GM23338 (cell line): ENCODE results near the gene TRAF3IP1. TPM values are rescaled to one million over a fixed set of nuclear protein-coding genes. Genes with fewer than 3 reads are reported as not detected.

Experiments
- ATAC-seq: fragments of 200-7000 bp; cut with Tn5 transposase; 3 replicates; pipeline ENCODE4 v1.9.1; 2020
- DNase-seq: peaks from one replicate; pipeline ENCODE4 v3.0.0-alpha.2; 2015; ENCODE audit warnings: low spot score
- H2AFZ ChIP-seq: fragments of 200-600 bp; sonication (generic); 2 replicates; pipeline ENCODE4 v1.8.0; 2016; ENCODE audit warnings: antibody characterized with exemption, mild to moderate bottlenecking, moderate library complexity
- H3F3A ChIP-seq: fragments of 200-600 bp; sonication (generic); replicated peaks from 2 replicates; pipeline ENCODE4 v1.8.0; 2017; ENCODE audit warnings: antibody characterized with exemption, mixed run types, low read depth
- H3K27ac ChIP-seq: fragments of 200-600 bp; sonication (generic); 2 replicates; pipeline ENCODE4 v1.6.1; 2016; ENCODE audit warnings: low read depth
- H3K27me3 ChIP-seq: fragments of 200-600 bp; sonication (generic); 2 replicates; pipeline ENCODE4 v1.8.0; 2016; ENCODE audit warnings: mild to moderate bottlenecking, mixed run types, moderate library complexity; ENCODE audit not compliant: insufficient read depth
- H3K36me3 ChIP-seq: fragments of 200-600 bp; sonication (generic); 2 replicates; pipeline ENCODE4 v1.8.0; 2016; ENCODE audit warnings: mild to moderate bottlenecking; ENCODE audit not compliant: insufficient read depth
- H3K4me1 ChIP-seq: fragments of 200-600 bp; sonication (generic); 2 replicates; pipeline ENCODE4 v1.8.0; 2016; ENCODE audit warnings: mild to moderate bottlenecking, moderate library complexity; ENCODE audit not compliant: insufficient read depth
- H3K4me2 ChIP-seq: fragments of 200-600 bp; sonication (generic); 2 replicates; pipeline ENCODE4 v1.7.1; 2017; ENCODE audit warnings: mixed run types
- H3K4me3 ChIP-seq: fragments of 200-600 bp; sonication (generic); 2 replicates; pipeline ENCODE4 v1.6.1; 2016; ENCODE audit warnings: mixed run types
- H3K79me2 ChIP-seq: fragments of 200-600 bp; sonication (generic); replicated peaks from 2 replicates; pipeline ENCODE4 v1.8.0; 2017; ENCODE audit warnings: mild to moderate bottlenecking; ENCODE audit not compliant: insufficient read depth
- H3K9me2 ChIP-seq: fragments of 200-600 bp; sonication (generic); 2 replicates; pipeline ENCODE4 v1.8.0; 2017; ENCODE audit not compliant: insufficient read depth
- H4K20me1 ChIP-seq: fragments of 200-600 bp; sonication (generic); replicated peaks from 2 replicates; pipeline ENCODE4 v1.8.0; 2017; ENCODE audit warnings: mild to moderate bottlenecking; ENCODE audit not compliant: insufficient read depth
- H3K27ac Mint-ChIP-seq: 2 replicates; pipeline ENCODE4 v1.8.0; 2020; ENCODE audit warnings: inconsistent platforms, mild to moderate bottlenecking, moderate library complexity, mixed read lengths
- H3K27me3 Mint-ChIP-seq: 3 replicates; pipeline ENCODE4 v1.8.0; 2022; ENCODE audit warnings: low read depth, mild to moderate bottlenecking, moderate library complexity, mixed read lengths, inconsistent platforms; ENCODE audit not compliant: insufficient read depth, poor library complexity
- H3K36me3 Mint-ChIP-seq: 3 replicates; pipeline ENCODE4 v1.8.0; 2021; ENCODE audit warnings: low read depth, mild to moderate bottlenecking, inconsistent platforms, moderate library complexity, mixed read lengths
- H3K4me1 Mint-ChIP-seq: 3 replicates; pipeline ENCODE4 v1.8.0; 2020; ENCODE audit warnings: mild to moderate bottlenecking, inconsistent platforms, mixed read lengths
- H3K4me3 Mint-ChIP-seq: 3 replicates; pipeline ENCODE4 v1.8.0; 2021; ENCODE audit warnings: moderate library complexity, mild to moderate bottlenecking, inconsistent platforms, mixed read lengths
- H3K9me3 Mint-ChIP-seq: 3 replicates; pipeline ENCODE4 v1.8.0; 2020; ENCODE audit warnings: moderate library complexity, mild to moderate bottlenecking, inconsistent platforms, mixed read lengths
- CTCF ChIP-seq, 2 experiments: fragments of 200-600 bp in 1 of 2; sonication (generic) in 1 of 2; conservative IDR thresholded peaks; 2 replicates each; pipeline versions ENCODE4 v1.5.1 to v1.6.1; 2016 to 2017; ENCODE audit warnings: antibody characterized with exemption in 2 of 2, low read depth in 2 of 2, mild to moderate bottlenecking in 2 of 2, moderate library complexity in 1 of 2
- ETS1 ChIP-seq: IDR thresholded peaks from 2 replicates; pipeline ENCODE4 v1.6.1; 2016; ENCODE audit warnings: antibody characterized with exemption
- EZH2 ChIP-seq: fragments of 200-600 bp; sonication (generic); IDR thresholded peaks from one replicate; pipeline ENCODE4 v1.8.0; 2017; ENCODE audit warnings: antibody characterized with exemption, mild to moderate bottlenecking, low read depth; ENCODE audit not compliant: unreplicated experiment
- ZNF331 ChIP-seq: fragments of 250-450 bp; sonication (Bioruptor Pico); IDR thresholded peaks from 2 replicates; pipeline ENCODE4 v1.5.0; 2020; ENCODE audit warnings: low read depth, mild to moderate bottlenecking, moderate library complexity
- polyA plus RNA-seq: library from polyadenylated mRNA; unstranded; fragments of >200 nt; fragmentation: Nextera tagmentation; extraction: Ambion mirVana; gene quantifications from 2 replicates; pipeline ENCODE4 v1.2.1, GENCODE V29; 2016
- total RNA-seq: library from RNA; depleted of rRNA; stranded (reverse); fragments of >200 nt; shearing (Covaris generic); gene quantifications from 2 replicates; pipeline ENCODE4 v1.2.3, GENCODE V29; 2014
- TF ChIP-seq, protein P1 (sequence below): fragments of 250-450 bp; sonication (Bioruptor Pico); IDR thresholded peaks from 2 replicates; pipeline ENCODE4 v1.5.0; 2020; ENCODE audit warnings: mild to moderate bottlenecking, moderate library complexity

Gene TRAF3IP1
- total and polyA plus RNA-seq, 2 experiments from 2014 or later: 12.5 to 20.7 TPM

DNA sequence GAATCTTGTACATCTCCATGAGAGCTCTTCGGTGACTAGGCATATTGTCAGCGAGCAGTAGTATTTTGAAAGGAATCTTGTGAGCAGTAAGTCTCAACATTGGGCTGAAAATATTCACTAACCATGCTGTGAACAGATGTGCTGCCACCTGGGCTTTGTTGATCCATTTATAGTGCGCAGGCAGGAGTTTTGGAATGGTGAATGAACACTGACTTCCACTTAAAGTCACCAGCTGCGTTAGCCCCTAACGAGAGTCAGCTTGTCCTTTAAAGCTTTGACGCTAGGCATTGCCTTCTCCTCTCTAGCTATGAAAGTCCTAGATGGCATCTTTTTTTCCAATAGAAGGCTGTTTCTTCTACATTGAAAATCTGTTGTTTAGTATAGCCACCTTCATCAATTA lies 110.5 kb downstream of the TRAF3IP1 start:
- Histone ChIP-seq H3K4me2 (no peak overlapping the region), H3K4me1 (peaks cover 7% of the 10 kb centered on the region), H3K27ac (no peak overlapping the region), H3K4me3 (no peak overlapping the region), H3K36me3 (peaks cover 10% of the 10 kb centered on the region; the same call in 1 of the 2 replicates), H3F3A (no peaks in the 10 kb centered on the region), H4K20me1 (peaks cover 11% of the 10 kb centered on the region; the same call in 1 of the 2 replicates), H2AFZ (no peak overlapping the region), H3K27me3 (no peaks in the 10 kb centered on the region), H3K9me2 (no peaks in the 10 kb centered on the region), H3K79me2 (peaks cover 70% of the 10 kb centered on the region)
- peaks cover 14% of the 10 kb centered on the region for H3K9me3 Mint-ChIP-seq
- H3K27me3 Mint-ChIP-seq: no peaks in the 10 kb centered on the region
- no peak overlapping the region for H3K27ac Mint-ChIP-seq
- peaks cover 47% of the 10 kb centered on the region for H3K36me3 Mint-ChIP-seq
- no peak for ATAC-seq
- DNase-seq: no peak
- no peak overlapping the region for H3K4me3 Mint-ChIP-seq
- TF ChIP-seq ZNF331 (CRISPR knock-in tag) (no peak), ETS1 (no peak), CTCF (conservative IDR thresholded peaks at IDR 0.05; ENCODE audit: low read depth in 2 of 2) (no peak), EZH2 (no peak)
- TF ChIP-seq, protein P1, sequence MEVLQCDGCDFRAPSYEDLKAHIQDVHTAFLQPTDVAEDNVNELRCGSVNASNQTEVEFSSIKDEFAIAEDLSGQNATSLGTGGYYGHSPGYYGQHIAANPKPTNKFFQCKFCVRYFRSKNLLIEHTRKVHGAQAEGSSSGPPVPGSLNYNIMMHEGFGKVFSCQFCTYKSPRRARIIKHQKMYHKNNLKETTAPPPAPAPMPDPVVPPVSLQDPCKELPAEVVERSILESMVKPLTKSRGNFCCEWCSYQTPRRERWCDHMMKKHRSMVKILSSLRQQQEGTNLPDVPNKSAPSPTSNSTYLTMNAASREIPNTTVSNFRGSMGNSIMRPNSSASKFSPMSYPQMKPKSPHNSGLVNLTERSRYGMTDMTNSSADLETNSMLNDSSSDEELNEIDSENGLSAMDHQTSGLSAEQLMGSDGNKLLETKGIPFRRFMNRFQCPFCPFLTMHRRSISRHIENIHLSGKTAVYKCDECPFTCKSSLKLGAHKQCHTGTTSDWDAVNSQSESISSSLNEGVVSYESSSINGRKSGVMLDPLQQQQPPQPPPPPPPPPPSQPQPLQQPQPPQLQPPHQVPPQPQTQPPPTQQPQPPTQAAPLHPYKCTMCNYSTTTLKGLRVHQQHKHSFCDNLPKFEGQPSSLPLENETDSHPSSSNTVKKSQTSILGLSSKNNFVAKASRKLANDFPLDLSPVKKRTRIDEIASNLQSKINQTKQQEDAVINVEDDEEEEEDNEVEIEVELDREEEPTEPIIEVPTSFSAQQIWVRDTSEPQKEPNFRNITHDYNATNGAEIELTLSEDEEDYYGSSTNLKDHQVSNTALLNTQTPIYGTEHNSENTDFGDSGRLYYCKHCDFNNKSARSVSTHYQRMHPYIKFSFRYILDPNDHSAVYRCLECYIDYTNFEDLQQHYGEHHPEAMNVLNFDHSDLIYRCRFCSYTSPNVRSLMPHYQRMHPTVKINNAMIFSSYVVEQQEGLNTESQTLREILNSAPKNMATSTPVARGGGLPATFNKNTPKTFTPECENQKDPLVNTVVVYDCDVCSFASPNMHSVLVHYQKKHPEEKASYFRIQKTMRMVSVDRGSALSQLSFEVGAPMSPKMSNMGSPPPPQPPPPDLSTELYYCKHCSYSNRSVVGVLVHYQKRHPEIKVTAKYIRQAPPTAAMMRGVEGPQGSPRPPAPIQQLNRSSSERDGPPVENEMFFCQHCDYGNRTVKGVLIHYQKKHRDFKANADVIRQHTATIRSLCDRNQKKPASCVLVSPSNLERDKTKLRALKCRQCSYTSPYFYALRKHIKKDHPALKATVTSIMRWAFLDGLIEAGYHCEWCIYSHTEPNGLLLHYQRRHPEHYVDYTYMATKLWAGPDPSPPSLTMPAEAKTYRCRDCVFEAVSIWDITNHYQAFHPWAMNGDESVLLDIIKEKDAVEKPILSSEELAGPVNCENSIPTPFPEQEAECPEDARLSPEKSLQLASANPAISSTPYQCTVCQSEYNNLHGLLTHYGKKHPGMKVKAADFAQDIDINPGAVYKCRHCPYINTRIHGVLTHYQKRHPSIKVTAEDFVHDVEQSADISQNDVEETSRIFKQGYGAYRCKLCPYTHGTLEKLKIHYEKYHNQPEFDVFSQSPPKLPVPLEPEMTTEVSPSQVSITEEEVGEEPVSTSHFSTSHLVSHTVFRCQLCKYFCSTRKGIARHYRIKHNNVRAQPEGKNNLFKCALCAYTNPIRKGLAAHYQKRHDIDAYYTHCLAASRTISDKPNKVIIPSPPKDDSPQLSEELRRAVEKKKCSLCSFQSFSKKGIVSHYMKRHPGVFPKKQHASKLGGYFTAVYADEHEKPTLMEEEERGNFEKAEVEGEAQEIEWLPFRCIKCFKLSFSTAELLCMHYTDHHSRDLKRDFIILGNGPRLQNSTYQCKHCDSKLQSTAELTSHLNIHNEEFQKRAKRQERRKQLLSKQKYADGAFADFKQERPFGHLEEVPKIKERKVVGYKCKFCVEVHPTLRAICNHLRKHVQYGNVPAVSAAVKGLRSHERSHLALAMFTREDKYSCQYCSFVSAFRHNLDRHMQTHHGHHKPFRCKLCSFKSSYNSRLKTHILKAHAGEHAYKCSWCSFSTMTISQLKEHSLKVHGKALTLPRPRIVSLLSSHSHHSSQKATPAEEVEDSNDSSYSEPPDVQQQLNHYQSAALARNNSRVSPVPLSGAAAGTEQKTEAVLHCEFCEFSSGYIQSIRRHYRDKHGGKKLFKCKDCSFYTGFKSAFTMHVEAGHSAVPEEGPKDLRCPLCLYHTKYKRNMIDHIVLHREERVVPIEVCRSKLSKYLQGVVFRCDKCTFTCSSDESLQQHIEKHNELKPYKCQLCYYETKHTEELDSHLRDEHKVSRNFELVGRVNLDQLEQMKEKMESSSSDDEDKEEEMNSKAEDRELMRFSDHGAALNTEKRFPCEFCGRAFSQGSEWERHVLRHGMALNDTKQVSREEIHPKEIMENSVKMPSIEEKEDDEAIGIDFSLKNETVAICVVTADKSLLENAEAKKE (CRISPR knock-in tag): no peak
- H3K4me1 Mint-ChIP-seq: peaks cover 7% of the 10 kb centered on the region
